AML-193 (cell line): ENCODE results near the gene TSPAN2.

Source experiments
- DNase-seq, 2 experiments: peaks; one replicate each; lab custom pipeline; 2025; lab: John Stamatoyannopoulos, UW

The TSPAN2 gene

GRCh38 chr1:115089420-115090185 lies at the start of gene TSPAN2:
Gene TSPAN2, minus strand, starts transcription at chr1:115089503. Its CDS starts 71 bp downstream, at chr1:115089432.
- peak; percentile 53 to 65 for DNase-seq

- peak; percentile 67 to 79 for DNase-seq
Observed at GRCh38 chr1:115138973-115139372, 49.7 kb upstream of the TSPAN2 start.

DNA sequence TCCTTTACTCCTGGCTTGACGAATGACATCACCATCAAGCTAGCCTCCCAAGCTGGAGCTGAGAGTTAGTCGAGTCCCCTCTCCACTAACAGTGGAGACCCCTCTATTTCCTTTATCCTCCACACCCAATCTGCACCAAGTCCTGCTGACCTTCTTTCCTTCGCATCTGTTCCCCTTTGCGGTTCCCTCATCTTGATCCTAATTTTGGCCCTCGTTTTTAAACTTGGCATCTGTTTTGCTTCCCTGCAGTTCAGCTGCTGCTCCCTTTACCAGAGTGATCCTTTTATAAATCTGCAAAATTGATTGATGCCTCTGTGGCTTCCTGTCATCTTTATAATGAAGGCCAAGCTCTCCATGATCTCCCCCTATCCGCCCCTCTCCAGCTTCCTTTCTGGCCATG lies 49.0 kb upstream of the TSPAN2 start:
- DNase-seq: no peak

DNA sequence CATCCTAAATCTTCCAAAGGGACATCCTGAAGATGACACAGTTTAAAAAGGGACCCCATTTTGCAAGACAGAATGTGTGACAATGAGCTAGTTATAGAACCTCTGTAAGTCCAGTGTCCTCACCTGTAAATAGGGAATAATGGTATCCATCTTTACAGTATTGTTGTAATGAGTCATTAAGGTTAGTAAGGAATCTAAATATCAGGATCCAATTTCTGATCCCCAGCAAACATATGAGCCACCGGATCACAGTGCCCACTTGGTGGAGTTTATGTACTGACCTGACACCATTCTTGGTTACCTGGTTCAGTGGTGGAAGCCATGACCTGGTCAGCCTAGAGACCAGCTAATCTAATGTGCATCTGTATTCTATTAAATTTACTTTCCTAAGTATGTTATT lies 47.9 kb upstream of the TSPAN2 start:
- DNase-seq: no peak

DNA sequence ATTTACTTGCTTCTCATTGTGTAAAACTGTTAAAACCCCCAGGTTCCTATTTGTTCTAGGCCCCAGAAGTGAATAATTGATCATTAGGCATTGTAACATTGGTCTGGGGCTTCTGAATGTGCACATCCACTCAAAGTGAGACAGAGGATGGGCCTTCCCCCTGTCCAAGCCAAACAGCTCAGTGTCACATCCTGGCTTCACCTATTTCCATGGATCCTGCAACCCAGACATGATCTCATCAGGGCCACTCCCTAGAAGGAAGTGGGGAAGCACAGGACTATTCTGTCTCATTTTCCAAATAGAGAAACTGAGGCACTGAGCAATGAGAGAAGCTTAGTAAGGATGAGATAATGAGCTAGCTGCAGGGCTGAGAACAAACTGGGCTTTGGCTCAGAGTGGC lies 47.4 kb upstream of the TSPAN2 start:
- no peak for DNase-seq

- DNase-seq: no peak
Observed at GRCh38 chr1:115136106-115136505, 46.8 kb upstream of the TSPAN2 start.

DNA sequence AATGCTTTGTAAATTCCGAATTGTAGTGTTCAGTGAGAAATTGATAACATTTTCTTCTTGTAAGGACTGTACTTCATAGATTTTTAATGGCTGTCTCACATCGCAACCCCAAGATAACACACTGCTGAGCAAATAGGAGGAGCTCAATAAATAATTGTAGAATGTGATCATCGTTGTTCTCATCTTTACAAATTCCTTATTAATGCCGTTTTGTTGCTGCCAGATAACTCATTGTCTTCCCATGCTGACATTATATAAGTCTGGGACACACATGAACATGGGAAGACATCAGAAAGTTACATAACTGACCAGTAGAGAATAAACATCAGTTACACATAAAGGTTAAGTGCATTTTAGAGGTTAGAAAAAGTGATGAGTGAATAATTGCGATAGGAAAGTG lies 46.4 kb upstream of the TSPAN2 start:
- no peak for DNase-seq

DNA sequence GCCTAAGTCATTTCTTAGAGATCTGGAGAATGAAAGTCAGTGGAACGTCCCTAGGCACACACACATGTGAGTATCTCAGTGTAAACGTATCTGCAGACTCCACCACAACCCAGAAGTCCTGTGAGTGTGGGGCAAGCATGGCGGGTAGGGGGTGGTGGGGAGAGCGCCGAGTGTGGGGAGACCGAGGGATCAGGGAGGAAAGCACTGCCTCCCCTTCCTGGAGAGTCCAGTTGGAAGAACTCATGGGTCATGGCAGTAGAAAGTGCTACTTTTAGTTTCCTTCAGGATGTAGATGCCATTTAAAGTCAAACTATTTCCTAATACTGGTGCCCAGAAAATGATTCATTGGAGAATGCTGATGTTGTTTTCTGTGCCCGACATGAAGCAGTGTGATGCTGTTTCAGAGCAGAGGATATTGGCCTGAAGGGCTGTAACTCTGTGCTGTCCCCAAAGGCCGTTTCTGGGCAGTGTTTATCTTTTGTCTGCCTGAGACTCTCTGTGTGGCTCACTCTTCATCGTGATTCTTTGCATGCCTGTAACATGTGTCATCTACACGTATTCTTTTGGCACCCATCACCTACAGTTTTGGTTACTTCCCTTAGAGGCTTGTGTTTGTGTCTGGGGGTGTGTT lies 45.7 kb upstream of the TSPAN2 start:
- DNase-seq: no peak

GRCh38 chr1:115134231-115134630 lies 44.9 kb upstream of the TSPAN2 start:
- DNase-seq: no peak

- no peak for DNase-seq
Observed at GRCh38 chr1:115133440-115133839, 44.1 kb upstream of the TSPAN2 start.

- no peak for DNase-seq
Observed at GRCh38 chr1:115130786-115131185, 41.5 kb upstream of the TSPAN2 start.

GRCh38 chr1:115129071-115129640 lies 39.9 kb upstream of the TSPAN2 start:
- DNase-seq: no peak

DNA sequence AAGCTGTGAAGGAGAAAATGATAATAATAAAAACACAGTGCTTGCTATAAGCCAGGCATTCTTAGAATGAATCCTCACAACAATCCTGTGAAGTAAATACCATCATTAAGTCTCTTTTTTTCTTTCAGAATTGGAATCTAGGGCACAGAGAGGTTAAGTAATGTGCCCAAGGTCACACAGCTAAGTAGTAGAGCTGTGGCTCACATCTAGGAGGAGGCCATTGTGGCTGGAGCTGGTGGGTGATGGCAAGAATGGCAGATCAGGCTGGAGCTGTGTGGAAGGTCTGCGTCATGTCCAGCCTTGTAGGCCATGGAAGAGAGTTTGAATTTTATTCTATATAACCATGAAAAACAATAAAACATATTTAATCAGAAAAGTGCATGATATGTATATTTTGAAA lies 38.2 kb upstream of the TSPAN2 start:
- no peak for DNase-seq

GRCh38 chr1:115126516-115126915 lies 37.2 kb upstream of the TSPAN2 start:
- DNase-seq: no peak

GRCh38 chr1:115123116-115123515 lies 33.8 kb upstream of the TSPAN2 start:
- no peak for DNase-seq

GRCh38 chr1:115121793-115122192 lies 32.5 kb upstream of the TSPAN2 start:
- DNase-seq: no peak

GRCh38 chr1:115120296-115120695 lies 31.0 kb upstream of the TSPAN2 start:
- no peak for DNase-seq

DNA sequence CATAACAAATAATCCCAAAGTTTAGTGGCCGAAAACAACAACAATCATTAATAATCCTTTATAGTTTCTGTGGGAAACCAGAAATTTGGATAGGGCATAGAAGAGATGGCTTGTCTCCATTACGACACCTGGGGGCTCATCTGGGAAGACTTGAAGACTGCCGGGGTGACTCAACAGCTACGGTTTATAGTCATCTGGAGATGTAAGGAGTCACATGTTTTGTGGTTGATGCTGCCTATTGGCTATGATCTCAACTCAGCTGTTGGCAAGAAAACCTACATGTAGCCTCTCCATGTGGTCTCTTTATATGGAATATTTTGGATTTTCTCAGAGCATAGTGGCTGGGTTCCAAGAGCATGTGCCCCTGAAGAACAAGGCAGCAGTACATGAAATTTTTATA lies 29.3 kb upstream of the TSPAN2 start:
- DNase-seq: no peak

DNA sequence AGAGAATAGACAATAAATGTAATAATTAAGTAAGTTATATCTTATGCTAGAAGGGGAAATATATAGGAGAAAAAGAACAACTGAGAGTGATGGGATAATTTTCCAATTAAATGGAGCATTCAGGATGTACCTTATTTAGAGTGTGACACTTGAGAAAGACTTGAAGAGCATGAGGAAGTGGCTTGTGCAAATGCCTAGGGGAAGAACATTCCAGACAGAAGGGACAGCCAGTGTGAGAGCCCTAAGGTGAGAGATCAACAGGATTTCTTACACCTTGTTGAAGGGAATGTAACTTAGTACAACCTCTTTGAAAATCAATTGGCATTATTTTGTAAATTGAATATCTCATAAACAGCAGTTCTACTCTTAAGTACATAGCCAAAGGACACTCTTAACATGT lies 28.8 kb upstream of the TSPAN2 start:
- DNase-seq: no peak

- DNase-seq: no peak
Observed at GRCh38 chr1:115117298-115117697, 28.0 kb upstream of the TSPAN2 start.

GRCh38 chr1:115116512-115116911 lies 27.2 kb upstream of the TSPAN2 start:
- no peak for DNase-seq

GRCh38 chr1:115115521-115116161 lies 26.3 kb upstream of the TSPAN2 start:
- DNase-seq: no peak

GRCh38 chr1:115114308-115114707 lies 25.0 kb upstream of the TSPAN2 start:
- DNase-seq: peak in 1 of 2 experiments; percentile 4
